ENCODE measurements around the gene TMCC3. TPM values are rescaled to one million over a fixed set of nuclear protein-coding genes. Genes with fewer than 3 reads are reported as not detected.
A peak's percentile ranks its signal among the peaks of the same experiment; 100 is the strongest.
"Not testable (repeated sequence)": the region's sequence is repeated elsewhere in the genome, so short reads cannot be mapped to it uniquely, and the experiment has no call there.

TMCC3 gene
- total RNA-seq, 1 donor from 2014 or later = 6.0 TPM

GRCh38 chr12:94636462-94637085, 13.8 kb downstream of the TMCC3 start:
- no peak for DNase-seq (ENCODE audit: low read depth)

GRCh38 chr12:94634717-94635116, 15.6 kb downstream of the TMCC3 start:
- DNase-seq (ENCODE audit: low read depth) = no peak

- DNase-seq (ENCODE audit: low read depth) = no peak
Observed at GRCh38 chr12:94633401-94633800, 17.0 kb downstream of the TMCC3 start.

DNA sequence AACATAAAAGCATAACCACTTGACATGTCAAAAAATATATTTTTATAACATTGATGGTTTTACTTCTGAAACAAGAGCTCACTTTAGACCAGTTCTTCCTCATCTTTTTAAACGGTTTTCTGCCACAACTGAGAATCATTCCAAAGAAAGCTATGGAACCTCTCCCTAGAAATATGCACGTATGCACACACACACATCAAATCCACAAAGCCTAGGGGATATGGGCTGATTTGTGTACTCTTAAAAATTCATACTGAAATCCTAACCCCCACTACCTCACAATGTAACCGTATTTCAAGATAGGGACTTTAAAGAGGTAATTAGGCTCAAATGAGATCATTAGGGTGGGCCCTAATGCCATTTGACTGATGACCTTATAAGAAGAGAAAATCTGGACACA, 19.3 kb downstream of the TMCC3 start:
- DNase-seq (ENCODE audit: low read depth) = no peak

DNA sequence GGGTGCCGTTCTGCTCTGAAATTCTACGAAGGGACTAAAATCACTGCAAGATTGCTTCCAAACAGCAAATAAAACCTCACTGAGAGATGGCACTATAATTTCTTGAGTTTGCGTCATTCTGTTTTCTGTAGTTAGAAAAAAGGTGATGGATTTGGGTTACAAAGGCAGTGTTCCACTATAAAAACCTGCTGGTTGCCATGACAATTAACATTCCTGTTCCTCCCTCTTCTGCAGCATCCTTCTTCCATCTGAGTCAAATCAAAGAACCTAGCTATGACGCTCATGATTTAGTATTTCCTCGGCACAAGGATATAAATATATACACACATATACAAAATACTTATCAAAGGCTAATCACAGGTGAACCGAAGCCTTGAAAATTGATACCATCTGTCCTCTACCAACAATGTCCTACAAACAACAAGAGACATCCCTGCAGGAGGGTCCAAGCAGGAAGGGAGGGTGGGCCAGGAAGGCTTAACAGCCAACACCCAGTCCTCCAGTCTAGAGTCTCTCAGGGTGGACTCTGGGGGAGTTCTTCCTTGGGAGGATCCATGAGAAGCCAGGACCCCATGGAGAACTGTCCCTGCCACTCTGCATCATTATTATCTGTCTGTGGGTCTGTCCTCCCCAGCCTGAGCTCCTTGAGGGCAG, 21.4 kb downstream of the TMCC3 start:
- no peak for DNase-seq (ENCODE audit: low read depth)

- DNase-seq (ENCODE audit: low read depth) = no peak
Observed at GRCh38 chr12:94628369-94628768, 22.0 kb downstream of the TMCC3 start.

DNA sequence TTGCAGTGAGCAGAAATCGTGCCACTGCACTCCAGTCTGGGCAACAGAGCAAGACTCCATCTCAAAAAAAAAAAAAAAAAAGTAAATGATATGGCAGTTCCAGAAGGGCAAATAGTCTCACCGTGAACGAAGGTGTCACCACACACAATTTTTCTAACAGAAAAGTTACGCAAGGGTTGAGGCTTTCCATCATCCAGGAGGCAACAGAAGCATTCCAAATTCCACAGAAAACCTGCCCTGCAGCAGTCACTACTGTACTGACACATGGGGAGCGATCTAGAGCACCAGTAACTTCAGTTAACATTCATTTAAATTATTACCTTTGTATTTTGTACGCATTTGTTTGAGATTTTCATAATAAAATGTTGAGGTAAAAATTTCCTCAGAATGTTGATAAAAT, 24.8 kb downstream of the TMCC3 start:
- no peak for DNase-seq (ENCODE audit: low read depth)

GRCh38 chr12:94623161-94623920, 27.0 kb downstream of the TMCC3 start:
- DNase-seq (ENCODE audit: low read depth) = no peak

DNA sequence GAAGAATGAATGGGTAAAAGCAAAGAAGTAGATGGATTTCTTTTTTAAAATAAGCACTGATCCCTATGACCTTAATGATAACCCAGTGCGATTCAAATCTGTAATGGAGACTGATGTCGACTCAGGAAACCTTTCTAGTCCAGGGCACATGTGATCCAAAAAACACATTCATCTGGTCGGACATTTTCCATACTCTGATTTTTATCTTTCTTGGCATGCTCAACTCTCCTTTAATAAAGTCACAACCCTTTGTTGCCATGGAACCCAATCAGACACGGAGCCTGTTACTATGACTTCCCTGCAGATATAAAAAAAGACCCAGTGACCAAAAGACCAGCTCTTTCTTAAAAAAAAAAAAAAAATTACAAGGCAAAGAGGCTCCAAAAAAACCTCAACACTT, 27.9 kb downstream of the TMCC3 start:
- DNase-seq (ENCODE audit: low read depth) = peak; percentile 11

- DNase-seq (ENCODE audit: low read depth) = peak; percentile 9
Observed at GRCh38 chr12:94621662-94622359, 28.5 kb downstream of the TMCC3 start.

- DNase-seq (ENCODE audit: low read depth) = no peak
Observed at GRCh38 chr12:94620621-94621020, 29.7 kb downstream of the TMCC3 start.

DNA sequence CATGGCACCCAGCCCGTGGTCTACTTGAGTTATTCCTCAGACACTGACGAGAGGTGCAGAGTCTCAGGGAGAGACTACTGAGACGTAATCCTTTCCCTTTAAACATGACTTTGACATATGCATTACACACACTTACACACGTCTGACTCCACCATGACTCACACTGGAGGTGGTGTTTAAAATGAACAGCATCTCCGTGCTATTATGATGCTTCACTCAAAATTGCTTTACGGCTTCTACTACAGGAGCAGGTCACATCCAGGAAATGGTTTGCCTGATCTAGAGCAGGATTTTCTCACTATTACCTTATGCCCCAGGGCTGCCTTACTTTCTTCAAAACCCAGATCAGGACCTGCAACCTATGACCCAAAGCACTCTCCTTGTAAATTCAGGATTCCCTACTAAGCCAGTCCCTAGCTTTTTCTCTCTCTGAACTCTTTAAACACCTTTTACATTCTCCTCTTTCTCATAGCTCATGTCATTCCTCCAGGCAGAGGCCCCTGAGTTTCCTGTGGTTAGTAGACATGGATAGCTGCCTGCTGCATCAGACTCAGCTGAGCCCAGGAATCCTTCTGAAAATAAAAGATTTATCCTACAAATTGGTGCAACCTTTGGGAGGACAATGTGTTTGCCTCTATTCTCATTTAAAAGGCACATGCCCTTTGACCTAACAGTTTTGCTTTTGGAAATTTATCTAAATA, 31.2 kb downstream of the TMCC3 start:
- DNase-seq (ENCODE audit: low read depth) = peak; percentile 40

GRCh38 chr12:94617101-94617500, 33.3 kb downstream of the TMCC3 start:
- DNase-seq (ENCODE audit: low read depth) = no peak

DNA sequence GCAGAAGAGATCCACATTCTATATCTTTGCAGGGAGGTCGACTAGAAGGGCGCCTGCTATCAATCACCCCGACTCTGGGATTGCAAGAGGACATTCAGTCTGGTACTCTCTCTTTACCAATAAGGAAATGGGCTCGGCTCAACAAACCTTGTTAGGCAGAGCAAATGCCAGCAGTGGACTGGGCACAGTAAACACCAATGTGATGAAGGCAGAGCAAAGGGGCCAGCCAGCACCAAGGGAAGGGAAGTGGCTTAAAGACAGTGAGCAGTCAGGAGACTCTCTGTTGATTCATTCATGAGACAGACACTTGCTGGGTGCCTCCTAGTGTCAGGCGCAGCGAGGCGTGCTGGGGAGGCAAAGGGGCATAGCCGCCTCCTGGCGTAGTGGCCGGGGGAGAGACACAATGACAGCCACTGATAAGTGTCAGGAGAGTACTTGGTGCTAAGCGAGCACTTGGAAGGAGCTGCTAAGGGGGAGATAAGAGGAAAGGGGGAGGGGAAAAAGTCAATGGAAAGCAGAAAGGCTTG, 34.1 kb downstream of the TMCC3 start:
- peak; percentile 66 for DNase-seq (ENCODE audit: low read depth)

DNA sequence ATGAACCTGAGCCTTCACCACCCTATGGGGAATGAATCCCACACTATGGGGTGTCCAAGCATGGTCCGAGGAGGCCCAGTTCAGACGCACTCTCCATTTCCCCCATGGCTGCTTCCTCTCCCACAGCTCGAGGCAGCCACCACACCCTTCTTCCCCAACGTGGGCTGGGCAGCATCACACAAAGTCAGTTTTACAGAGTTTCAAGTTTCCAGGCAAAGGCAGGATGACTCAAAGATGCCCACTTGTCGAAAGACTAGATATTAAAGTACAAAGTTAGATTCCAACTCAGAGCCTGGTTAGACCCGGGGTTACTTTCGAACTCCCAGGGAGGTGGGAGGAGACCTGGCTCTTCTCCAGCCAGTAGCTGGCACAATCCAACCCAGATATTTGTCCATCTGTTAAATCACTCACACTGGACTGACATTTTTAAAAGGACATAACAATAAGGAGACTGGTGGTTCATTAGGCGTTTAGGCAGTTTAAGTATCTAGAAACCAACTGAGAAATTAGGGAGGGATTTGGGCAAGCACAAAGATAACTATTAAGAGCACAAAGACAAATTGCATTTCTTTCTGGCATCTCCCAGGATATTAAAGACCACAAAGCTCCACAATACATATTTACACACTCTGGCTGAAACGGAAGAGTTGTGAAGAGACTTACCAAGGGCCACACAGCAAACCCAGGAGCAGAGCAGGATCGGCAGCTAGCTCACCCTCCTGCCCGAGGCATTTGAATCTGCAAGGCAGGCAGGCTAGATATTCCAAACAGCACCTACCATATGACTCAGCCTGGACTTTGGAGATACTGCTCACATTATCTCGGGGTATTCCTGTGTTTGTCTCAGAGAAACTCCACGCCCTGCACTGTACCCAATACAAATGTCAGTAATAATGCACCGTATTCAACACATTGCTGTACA, 34.8 kb downstream of the TMCC3 start:
- DNase-seq (ENCODE audit: low read depth) = peak; percentile 97

DNA sequence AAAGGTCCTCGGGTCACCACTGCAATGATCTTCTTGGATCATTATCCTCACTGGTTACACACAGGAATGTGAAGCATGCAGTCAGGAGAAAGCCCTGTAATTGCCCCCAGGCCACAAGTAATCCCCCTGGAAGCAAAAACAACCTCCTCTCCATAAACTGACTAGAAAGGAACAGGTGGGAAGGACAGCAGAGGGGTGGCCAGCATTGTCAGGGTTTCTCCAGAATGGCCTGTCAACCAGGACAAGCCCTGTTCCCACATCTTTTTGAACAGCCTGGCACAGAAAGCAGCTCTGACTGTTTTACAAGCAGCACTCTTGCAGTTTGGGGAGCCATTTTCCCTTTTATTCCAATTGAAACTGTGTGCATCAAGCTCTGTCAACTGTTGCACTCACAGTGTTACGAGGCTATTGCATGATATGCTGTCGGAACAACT, 36.1 kb downstream of the TMCC3 start:
- DNase-seq (ENCODE audit: low read depth) = peak; percentile 98

GRCh38 chr12:94609917-94610443, 40.4 kb downstream of the TMCC3 start:
- DNase-seq (ENCODE audit: low read depth) = no peak

DNA sequence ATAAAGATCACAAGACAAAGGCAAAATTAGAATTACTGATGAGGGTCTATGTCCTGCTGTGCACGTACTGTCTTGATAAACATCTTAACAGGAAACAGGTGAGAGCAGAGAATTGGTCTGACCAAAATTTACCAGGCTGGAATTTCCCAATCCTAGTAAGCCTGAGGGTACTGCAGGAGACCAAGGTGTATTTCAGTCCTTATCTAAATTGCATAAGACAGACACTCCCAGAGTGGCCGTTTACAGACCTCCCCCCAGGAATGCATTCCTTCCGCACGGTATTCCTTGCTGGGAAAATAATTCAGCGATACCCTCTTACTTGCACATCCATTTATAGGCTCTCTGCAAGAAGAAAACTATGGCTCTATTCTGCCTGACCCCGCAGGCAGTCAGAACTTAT, 43.5 kb downstream of the TMCC3 start:
- not testable (repeated sequence) for DNase-seq (ENCODE audit: low read depth)

- no peak for DNase-seq (ENCODE audit: low read depth)
Observed at GRCh38 chr12:94604366-94604698, 46.0 kb downstream of the TMCC3 start.
